GM12878 (cell line): ENCODE measurements around the gene GPSM1. TPM values are rescaled to one million over a fixed set of nuclear protein-coding genes. Genes with fewer than 3 reads are reported as not detected.
A peak's percentile ranks its signal among the peaks of the same experiment; 100 is the strongest.

Experiments
- BCL3 ChIP-seq: IDR thresholded peaks from 2 replicates; pipeline ENCODE4 v1.6.1; 2011; ENCODE audit warnings: borderline replicate concordance, low read depth, mild to moderate bottlenecking, moderate library complexity, low read length; ENCODE audit not compliant: insufficient read depth, poor library complexity, severe bottlenecking
- CBFB ChIP-seq: IDR thresholded peaks from 2 replicates; pipeline ENCODE4 v1.6.1; 2016; ENCODE audit warnings: antibody characterized with exemption, low read depth
- HDAC6 ChIP-seq: fragments of 200-600 bp; sonication (generic); IDR thresholded peaks from one replicate; pipeline ENCODE4 v1.8.0; 2017; ENCODE audit warnings: antibody characterized with exemption; ENCODE audit not compliant: unreplicated experiment
- MXI1 ChIP-seq: fragments of 150-350 bp; IDR thresholded peaks from 2 replicates; pipeline ENCODE4 v1.6.1; 2011; ENCODE audit warnings: low read depth, mild to moderate bottlenecking, inconsistent platforms, low read length, improper control_type of control experiment
- MYB ChIP-seq: fragments of 150-350 bp; IDR thresholded peaks from 2 replicates; pipeline ENCODE4 v1.6.1; 2014; ENCODE audit warnings: mild to moderate bottlenecking, low read depth, low read length, borderline replicate concordance
- NR2C1 ChIP-seq: fragments of 450-650 bp; IDR thresholded peaks from 2 replicates; pipeline ENCODE4 v1.6.1; 2017; ENCODE audit warnings: antibody characterized with exemption, mild to moderate bottlenecking, moderate library complexity
- NRF1 ChIP-seq: conservative IDR thresholded peaks from 2 replicates; pipeline ENCODE4 v1.6.1; 2011; ENCODE audit warnings: mild to moderate bottlenecking, low read depth, low read length, improper control_type of control experiment
- RAD21 ChIP-seq: IDR thresholded peaks from 2 replicates; pipeline ENCODE4 v1.6.1; 2011; ENCODE audit warnings: mild to moderate bottlenecking, low read depth, low read length, moderate library complexity; ENCODE audit not compliant: insufficient read depth
- SP1 ChIP-seq: IDR thresholded peaks from one replicate; pipeline ENCODE4 v1.6.1; 2011; ENCODE audit warnings: low read depth, low read length
- TCF12 ChIP-seq: IDR thresholded peaks from 2 replicates; pipeline ENCODE4 v1.6.1; 2011; ENCODE audit warnings: low read depth, mild to moderate bottlenecking, low read length
- WRNIP1 ChIP-seq: IDR thresholded peaks from 2 replicates; pipeline ENCODE4 v1.6.1; 2011; ENCODE audit warnings: low read depth, low read length, improper control_type of control experiment, borderline replicate concordance
- ZBED1 ChIP-seq: IDR thresholded peaks from 2 replicates; pipeline ENCODE4 v1.6.1; 2016; ENCODE audit warnings: borderline replicate concordance
- ZNF24 ChIP-seq: fragments of 450-650 bp; IDR thresholded peaks from 2 replicates; pipeline ENCODE4 v1.6.1; 2017; ENCODE audit warnings: antibody characterized with exemption, mild to moderate bottlenecking
- polyA plus RNA-seq, 11 experiments: library from polyadenylated mRNA; depleted of rRNA in 4 of 11; unstranded in 6 of 11; stranded (reverse) in 5 of 11; fragments of >200 nt; fragmentation: Nextera tagmentation in 4 of 11; fragmentation: Illumina TruSeq in 1 of 11; extraction: Ambion mirVana in 4 of 11; extraction: Trizol in 1 of 11; gene quantifications; 1 replicate in 1 of 11; 2 replicates in 10 of 11; pipeline versions ENCODE4 v1.2.1 to v1.2.3, GENCODE V29; 2011 to 2016; ENCODE audit warnings: inconsistent platforms in 2 of 11, missing spikeins in 2 of 11, low read depth in 1 of 11
- total RNA-seq, 4 experiments: library from RNA; depleted of rRNA in 3 of 4; stranded (reverse); fragments of >200 nt in 3 of 4; fragmentation: Illumina TruSeq in 1 of 4; extraction: Trizol in 1 of 4; gene quantifications; 2 replicates each; pipeline versions ENCODE4 v1.2.1 to v1.2.3, GENCODE V29; 2013 to 2021
- TF ChIP-seq, protein P1 (sequence below): fragments of 450-650 bp; IDR thresholded peaks from 2 replicates; pipeline ENCODE4 v1.6.1; 2016; ENCODE audit warnings: mild to moderate bottlenecking
- TF ChIP-seq, protein P2 (sequence below): IDR thresholded peaks from 2 replicates; pipeline ENCODE4 v1.6.1; 2011; ENCODE audit warnings: low read depth, low read length, improper control_type of control experiment, borderline replicate concordance
- TF ChIP-seq, protein P3 (sequence below): IDR thresholded peaks from 2 replicates; pipeline ENCODE4 v1.6.1; 2012; ENCODE audit warnings: low read length, inconsistent platforms
- TF ChIP-seq, protein P4 (sequence below): IDR thresholded peaks from 2 replicates; pipeline ENCODE4 v1.6.1; 2012; ENCODE audit warnings: improper control_type of control experiment, low read depth, low read length; ENCODE audit not compliant: insufficient replicate concordance

The GPSM1 gene
- total and polyA plus RNA-seq, 10 of the 15 experiments (the other 5 are each of a cell fraction or from before 2014, with no cell fraction given): 0.04 to 0.10 (median 0.10) TPM; not detected in 7

GRCh38 chr9:136363106-136363948 lies 36.0 kb downstream of the GPSM1 start, which contains the start of gene DNLZ (continued):
- TF ChIP-seq, protein P1, sequence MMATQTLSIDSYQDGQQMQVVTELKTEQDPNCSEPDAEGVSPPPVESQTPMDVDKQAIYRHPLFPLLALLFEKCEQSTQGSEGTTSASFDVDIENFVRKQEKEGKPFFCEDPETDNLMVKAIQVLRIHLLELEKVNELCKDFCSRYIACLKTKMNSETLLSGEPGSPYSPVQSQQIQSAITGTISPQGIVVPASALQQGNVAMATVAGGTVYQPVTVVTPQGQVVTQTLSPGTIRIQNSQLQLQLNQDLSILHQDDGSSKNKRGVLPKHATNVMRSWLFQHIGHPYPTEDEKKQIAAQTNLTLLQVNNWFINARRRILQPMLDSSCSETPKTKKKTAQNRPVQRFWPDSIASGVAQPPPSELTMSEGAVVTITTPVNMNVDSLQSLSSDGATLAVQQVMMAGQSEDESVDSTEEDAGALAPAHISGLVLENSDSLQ: no peak
- TF ChIP-seq WRNIP1 (no peak), BCL3 (peak; percentile 10), ZNF24 (peak; percentile 27; the same call in 1 of the 2 replicates), MYB (no peak), MXI1 (peak; percentile 63), HDAC6 (no peak), TCF12 (no peak), ZBED1 (no peak), RAD21 (peak; percentile 37; the same call in 1 of the 2 replicates), NR2C1 (peak; percentile 89), SP1 (peak; percentile 60), CBFB (no peak), NRF1 (no peak)
- TF ChIP-seq, protein P2, sequence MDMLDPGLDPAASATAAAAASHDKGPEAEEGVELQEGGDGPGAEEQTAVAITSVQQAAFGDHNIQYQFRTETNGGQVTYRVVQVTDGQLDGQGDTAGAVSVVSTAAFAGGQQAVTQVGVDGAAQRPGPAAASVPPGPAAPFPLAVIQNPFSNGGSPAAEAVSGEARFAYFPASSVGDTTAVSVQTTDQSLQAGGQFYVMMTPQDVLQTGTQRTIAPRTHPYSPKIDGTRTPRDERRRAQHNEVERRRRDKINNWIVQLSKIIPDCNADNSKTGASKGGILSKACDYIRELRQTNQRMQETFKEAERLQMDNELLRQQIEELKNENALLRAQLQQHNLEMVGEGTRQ: no peak
- TF ChIP-seq, protein P3, sequence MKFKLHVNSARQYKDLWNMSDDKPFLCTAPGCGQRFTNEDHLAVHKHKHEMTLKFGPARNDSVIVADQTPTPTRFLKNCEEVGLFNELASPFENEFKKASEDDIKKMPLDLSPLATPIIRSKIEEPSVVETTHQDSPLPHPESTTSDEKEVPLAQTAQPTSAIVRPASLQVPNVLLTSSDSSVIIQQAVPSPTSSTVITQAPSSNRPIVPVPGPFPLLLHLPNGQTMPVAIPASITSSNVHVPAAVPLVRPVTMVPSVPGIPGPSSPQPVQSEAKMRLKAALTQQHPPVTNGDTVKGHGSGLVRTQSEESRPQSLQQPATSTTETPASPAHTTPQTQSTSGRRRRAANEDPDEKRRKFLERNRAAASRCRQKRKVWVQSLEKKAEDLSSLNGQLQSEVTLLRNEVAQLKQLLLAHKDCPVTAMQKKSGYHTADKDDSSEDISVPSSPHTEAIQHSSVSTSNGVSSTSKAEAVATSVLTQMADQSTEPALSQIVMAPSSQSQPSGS: no peak
- TF ChIP-seq, protein P4, sequence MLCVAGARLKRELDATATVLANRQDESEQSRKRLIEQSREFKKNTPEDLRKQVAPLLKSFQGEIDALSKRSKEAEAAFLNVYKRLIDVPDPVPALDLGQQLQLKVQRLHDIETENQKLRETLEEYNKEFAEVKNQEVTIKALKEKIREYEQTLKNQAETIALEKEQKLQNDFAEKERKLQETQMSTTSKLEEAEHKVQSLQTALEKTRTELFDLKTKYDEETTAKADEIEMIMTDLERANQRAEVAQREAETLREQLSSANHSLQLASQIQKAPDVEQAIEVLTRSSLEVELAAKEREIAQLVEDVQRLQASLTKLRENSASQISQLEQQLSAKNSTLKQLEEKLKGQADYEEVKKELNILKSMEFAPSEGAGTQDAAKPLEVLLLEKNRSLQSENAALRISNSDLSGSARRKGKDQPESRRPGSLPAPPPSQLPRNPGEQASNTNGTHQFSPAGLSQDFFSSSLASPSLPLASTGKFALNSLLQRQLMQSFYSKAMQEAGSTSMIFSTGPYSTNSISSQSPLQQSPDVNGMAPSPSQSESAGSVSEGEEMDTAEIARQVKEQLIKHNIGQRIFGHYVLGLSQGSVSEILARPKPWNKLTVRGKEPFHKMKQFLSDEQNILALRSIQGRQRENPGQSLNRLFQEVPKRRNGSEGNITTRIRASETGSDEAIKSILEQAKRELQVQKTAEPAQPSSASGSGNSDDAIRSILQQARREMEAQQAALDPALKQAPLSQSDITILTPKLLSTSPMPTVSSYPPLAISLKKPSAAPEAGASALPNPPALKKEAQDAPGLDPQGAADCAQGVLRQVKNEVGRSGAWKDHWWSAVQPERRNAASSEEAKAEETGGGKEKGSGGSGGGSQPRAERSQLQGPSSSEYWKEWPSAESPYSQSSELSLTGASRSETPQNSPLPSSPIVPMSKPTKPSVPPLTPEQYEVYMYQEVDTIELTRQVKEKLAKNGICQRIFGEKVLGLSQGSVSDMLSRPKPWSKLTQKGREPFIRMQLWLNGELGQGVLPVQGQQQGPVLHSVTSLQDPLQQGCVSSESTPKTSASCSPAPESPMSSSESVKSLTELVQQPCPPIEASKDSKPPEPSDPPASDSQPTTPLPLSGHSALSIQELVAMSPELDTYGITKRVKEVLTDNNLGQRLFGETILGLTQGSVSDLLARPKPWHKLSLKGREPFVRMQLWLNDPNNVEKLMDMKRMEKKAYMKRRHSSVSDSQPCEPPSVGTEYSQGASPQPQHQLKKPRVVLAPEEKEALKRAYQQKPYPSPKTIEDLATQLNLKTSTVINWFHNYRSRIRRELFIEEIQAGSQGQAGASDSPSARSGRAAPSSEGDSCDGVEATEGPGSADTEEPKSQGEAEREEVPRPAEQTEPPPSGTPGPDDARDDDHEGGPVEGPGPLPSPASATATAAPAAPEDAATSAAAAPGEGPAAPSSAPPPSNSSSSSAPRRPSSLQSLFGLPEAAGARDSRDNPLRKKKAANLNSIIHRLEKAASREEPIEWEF: no peak
